GM12872 (cell line): ENCODE measurements around the gene ANKRD37.

ENCODE experiments used
- TF ChIP-seq, protein P1 (sequence below): IDR thresholded peaks from 3 replicates; pipeline ENCODE4 v1.5.1; 2011; ENCODE audit warnings: low read depth, mild to moderate bottlenecking, low read length, moderate library complexity; ENCODE audit not compliant: insufficient read depth

The ANKRD37 gene

DNA sequence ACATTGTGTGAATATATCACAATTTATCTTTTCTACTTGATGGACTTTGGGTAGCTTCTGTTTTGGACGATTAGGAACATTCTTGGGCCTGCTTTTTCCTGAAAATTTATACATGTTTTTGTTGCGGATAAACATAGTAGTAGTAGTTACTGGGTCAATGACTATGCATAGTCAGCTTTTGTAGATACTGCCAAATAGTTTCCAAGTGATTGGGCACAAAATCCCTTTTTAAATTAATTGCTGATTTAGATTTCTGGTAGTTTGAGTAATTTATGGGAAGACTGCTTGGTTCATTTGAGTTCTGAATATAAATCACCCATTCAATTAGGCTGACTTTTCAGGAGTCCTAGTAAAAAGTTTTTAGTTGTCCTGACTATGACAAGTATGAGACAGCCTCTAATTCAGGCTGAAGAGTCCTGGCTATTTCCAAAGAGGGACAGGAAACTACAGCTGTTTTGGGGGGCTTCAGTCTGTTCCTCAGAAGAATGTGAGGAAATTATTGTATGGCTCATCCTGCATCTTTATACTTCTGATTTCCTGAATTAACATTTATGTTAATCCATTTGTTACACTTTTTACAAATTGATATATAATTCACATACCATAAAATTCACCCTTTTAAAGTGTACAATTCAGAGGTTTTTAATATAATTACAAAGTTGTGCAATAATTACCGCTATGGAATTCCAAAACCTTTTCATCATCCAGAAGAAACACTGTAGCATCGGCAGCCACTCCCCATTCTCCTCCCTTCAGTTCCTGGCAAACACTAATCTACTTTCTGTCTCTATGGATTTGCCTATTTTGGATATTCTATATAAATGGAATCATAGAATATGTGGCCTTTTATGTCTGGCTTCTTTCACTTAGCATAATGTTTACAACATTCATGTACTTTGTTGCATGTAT, 15.1 kb upstream of the ANKRD37 start:
- TF ChIP-seq, protein P1, sequence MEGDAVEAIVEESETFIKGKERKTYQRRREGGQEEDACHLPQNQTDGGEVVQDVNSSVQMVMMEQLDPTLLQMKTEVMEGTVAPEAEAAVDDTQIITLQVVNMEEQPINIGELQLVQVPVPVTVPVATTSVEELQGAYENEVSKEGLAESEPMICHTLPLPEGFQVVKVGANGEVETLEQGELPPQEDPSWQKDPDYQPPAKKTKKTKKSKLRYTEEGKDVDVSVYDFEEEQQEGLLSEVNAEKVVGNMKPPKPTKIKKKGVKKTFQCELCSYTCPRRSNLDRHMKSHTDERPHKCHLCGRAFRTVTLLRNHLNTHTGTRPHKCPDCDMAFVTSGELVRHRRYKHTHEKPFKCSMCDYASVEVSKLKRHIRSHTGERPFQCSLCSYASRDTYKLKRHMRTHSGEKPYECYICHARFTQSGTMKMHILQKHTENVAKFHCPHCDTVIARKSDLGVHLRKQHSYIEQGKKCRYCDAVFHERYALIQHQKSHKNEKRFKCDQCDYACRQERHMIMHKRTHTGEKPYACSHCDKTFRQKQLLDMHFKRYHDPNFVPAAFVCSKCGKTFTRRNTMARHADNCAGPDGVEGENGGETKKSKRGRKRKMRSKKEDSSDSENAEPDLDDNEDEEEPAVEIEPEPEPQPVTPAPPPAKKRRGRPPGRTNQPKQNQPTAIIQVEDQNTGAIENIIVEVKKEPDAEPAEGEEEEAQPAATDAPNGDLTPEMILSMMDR, result no peak

DNA sequence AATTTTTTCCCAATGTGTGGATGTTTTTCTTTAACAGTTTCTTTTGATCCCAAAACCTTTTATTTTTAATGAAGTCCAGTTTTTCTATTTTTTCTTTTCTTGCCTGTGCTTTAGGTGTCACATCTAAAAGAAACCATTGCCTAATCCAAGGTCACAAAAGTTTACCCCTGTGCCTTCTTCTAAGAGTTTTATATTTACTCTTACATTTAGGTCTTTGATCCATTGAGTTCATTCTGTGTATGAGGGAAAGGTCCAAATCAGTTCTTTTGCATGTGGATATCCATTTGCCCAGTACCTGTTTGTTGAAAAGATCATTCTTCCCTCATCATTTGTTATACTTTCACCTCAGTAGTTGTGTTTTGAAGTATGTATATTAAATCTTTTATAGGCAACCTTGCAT, 13.9 kb upstream of the ANKRD37 start:
- TF ChIP-seq, protein P1, result no peak

DNA sequence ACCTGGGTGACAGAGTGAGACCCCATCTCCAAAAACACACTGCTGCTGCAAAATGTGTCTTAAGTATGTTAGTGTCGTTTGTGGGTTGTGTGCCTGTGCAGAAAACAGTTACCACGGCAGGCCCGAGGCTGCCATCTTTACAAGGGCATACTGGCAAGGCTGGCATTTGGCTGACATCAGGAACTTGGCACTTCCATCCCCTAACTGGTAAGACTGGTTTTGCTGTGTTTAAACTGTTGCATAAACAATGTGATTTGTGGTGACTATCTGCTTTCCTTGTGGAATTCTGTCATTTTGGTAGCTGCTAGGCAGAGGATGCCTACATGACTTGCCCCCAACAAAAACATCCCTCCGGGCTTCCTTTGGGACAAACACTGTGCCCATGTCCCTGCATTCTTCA, 13.2 kb upstream of the ANKRD37 start:
- TF ChIP-seq, protein P1, result no peak

DNA sequence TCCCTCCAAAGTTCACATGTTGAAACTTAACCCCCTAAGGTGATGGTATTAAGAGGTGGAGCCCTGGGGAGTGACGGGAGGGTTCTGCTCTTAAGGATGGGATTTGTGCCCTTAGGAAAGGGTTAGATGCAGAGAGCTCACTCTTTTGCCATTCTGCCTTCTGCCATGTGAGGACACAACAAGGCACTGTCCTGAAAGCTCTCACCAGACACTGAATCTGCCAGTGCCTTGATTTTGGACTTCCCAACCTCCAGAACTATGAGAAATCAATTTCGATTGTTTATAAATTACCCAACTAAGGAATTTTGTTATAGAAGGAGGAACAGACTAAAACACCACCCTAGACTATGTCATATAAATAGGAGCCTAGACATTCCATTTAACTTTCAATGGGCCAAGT, 12.6 kb upstream of the ANKRD37 start:
- TF ChIP-seq, protein P1, result no peak

DNA sequence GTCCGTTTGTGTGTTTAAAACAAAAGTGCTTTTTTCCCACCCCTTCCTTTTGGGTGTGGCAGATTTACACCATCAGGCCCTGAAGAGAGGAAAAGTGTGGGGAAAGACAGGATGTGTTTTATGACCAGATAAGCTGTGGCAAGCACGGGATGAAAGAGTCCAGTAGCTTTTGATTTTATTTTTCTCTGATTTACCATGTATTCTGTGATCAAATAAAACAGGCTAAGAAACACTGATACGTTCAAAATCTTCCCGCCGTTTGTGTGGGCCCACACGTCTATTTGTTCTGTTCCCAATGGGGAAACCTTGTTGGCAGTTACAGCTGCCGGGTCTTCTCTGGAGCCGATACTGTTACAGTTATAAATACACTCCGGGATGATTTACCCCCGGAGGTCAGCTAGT, 11.7 kb upstream of the ANKRD37 start:
- TF ChIP-seq, protein P1, result no peak

DNA sequence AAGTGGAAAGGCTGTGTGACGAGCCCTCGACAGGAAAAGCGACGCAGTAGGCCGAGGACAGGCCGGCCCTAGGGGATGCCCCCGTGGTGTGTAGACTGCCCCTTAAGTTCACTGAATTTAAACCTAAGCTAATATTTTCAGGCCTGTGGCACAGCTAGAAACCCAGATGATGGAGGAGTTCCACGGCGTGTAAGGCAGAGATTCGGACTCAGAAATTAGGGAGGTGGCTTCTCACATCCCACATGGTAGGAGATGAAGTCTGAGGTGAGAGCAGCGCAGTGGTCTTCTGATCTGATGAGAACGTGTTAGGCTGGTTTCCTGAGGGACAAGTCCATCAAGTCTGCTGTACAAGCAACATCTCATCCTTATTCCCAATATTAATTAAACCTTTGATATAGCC, 8.7 kb upstream of the ANKRD37 start:
- TF ChIP-seq, protein P1, result no peak

DNA sequence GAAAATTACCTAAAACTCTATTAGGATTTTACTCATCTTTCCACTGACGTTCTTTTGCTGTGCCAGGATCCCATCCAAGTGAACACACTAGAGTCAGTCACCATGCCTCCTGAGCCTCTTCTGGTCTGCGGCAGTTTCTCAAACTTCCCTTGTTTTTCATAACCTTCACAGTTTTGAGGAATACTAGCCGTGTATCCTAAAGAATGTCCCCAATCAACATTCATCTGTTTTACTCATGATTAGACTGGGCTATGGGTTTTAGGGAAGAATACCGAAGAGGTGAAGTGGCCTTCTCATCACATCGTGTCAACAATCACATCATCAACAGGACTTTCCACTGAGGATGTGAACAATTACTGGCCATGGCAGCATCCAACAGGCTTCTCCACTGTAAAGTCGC, 5.7 kb upstream of the ANKRD37 start:
- TF ChIP-seq, protein P1, result no peak
